ENCODE results near the gene TIMM22. TPM values are rescaled to one million over a fixed set of nuclear protein-coding genes. Genes with fewer than 3 reads are reported as not detected.

Gene TIMM22
- total and polyA plus RNA-seq, 2 of the 4 experiments (the other 2 are of a cell fraction), result 12.7 to 12.9 TPM

DNA sequence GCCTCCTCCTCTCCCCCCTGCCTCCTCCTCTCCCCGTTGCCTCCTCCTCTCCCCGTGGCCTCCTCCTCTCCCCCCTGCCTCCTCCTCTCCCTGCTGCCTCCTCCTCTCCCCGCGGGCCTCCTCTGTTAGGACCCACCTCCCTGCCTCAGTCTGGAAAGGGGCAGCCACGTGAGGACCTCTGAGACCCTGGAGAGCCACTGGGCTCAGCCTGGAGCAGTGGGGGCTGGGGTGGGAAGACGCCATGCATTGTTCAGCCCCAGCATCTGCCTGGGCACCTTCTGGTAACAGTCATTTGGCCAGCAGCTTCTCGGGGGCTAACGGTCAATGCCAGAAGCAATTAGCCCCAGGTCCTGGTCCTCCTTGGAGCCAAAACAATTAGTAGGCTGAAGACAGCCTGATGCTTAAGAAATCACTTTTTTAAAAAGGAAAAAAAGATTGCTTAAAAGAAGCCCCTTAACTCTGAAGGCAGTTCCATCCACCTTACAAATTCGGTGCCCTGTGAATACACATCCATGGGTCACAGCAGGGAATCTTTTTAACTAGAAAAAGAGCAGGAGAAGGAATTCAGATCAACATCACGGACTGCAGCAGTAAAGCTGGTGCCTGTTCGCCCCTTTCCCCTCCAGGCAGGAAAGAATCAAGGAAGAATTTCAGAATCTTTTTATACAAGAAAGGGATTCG is 47.2 kb upstream of the TIMM22 start:
- peaks cover 11% of the 10 kb centered on the region for H3K36me3 ChIP-seq (ENCODE audit: control insufficient read depth, insufficient read depth, low read length)
- no CpG with 5 or more reads among the region's 12 CpGs for WGBS, 2 experiments (ENCODE audit: extremely low coverage in 2 of 2, insufficient read length in 1 of 2)
- peak overlapping the region; percentile 8 for H2BK5ac ChIP-seq (ENCODE audit: low read depth, low read length, poor library complexity, severe bottlenecking)
- H3K9ac ChIP-seq (ENCODE audit: low read depth, low read length), result peak overlapping the region; percentile 49
- DNase-seq, result no peak
- peak overlapping the region; percentile 89 for H3K4ac ChIP-seq (ENCODE audit: low read depth, low read length)
- intact Hi-C loops (cut with micrococcal nuclease), result no loop called here
- peak overlapping the region; percentile 48 for H2AFZ ChIP-seq (replicated peaks; ENCODE audit: low read length, poor library complexity)
- peaks cover 22% of the 10 kb centered on the region for H3K4me1 ChIP-seq (ENCODE audit: control insufficient read depth, insufficient read depth, low read length)
- H3K27me3 ChIP-seq (ENCODE audit: control insufficient read depth, insufficient read depth, low read length), result no peaks in the 10 kb centered on the region
- peak overlapping the region; percentile 80 for H3K14ac ChIP-seq (replicated peaks; ENCODE audit: low read depth, low read length)
- peak overlapping the region; percentile 81 for H2AK5ac ChIP-seq (ENCODE audit: low read depth, low read length)
- H3K79me1 ChIP-seq (ENCODE audit: low read depth in 1 of 2, low read length in 2 of 2), result peaks cover 19 to 57% of the 10 kb centered on the region in 2 experiments
- H4K91ac ChIP-seq (ENCODE audit: insufficient read depth, low read depth, low read length), result peak overlapping the region; percentile 88
- dilution Hi-C loops (cut with HindIII; ENCODE audit: low sequenced_read_pairs, unreplicated experiment), result no loop called here
- no TSS peak for BruUV-seq (replicated peaks)
- H3K27ac ChIP-seq (ENCODE audit: insufficient read depth, low read length), result peak overlapping the region; percentile 43
- TF ChIP-seq ELK1 (IDR thresholded peaks at IDR 0.05; ENCODE audit: borderline replicate concordance, low read depth, low read length) (no peak), MAFK (IDR thresholded peaks at IDR 0.05; ENCODE audit: low read depth, low read length) (no peak), SMC3 (IDR thresholded peaks at IDR 0.05; ENCODE audit: low read depth, low read length) (no peak), USF2 (IDR thresholded peaks at IDR 0.05; ENCODE audit: low read depth, low read length) (no peak), RFX5 (IDR thresholded peaks at IDR 0.05; ENCODE audit: low read depth, low read length) (no peak), MAZ (IDR thresholded peaks at IDR 0.05; ENCODE audit: borderline replicate concordance, low read depth, low read length) (no peak), RAD21 (IDR thresholded peaks at IDR 0.05; ENCODE audit: low read length) (no peak), MXI1 (IDR thresholded peaks at IDR 0.05; ENCODE audit: borderline replicate concordance, low read depth, low read length) (no peak), POLR2A (IDR thresholded peaks at IDR 0.05; ENCODE audit: low read depth, low read length) (no peak), BHLHE40 (IDR thresholded peaks at IDR 0.05; ENCODE audit: low read depth, low read length) (no peak), RCOR1 (IDR thresholded peaks at IDR 0.05; ENCODE audit: insufficient replicate concordance, low read length) (no peak), CTCF (conservative IDR thresholded peaks at IDR 0.05; ENCODE audit: low read depth, low read length) (no peak), CEBPB (IDR thresholded peaks at IDR 0.05; ENCODE audit: low read depth, low read length) (no peak), FOS (IDR thresholded peaks at IDR 0.05; ENCODE audit: low read depth, low read length) (no peak), NFE2L2 (IDR thresholded peaks at IDR 0.05; ENCODE audit: low read depth, low read length) (no peak), CHD1 (IDR thresholded peaks at IDR 0.05; ENCODE audit: low read depth, low read length) (no peak)
- H2BK15ac ChIP-seq (ENCODE audit: low read depth, low read length), result peak overlapping the region; percentile 75; the same call in 2 of the 3 replicates
- H3K18ac ChIP-seq (ENCODE audit: low read depth, low read length), result peak overlapping the region; percentile 88
- peak overlapping the region; percentile 86; the same call in 1 of the 2 replicates for H3K23ac ChIP-seq (ENCODE audit: low read depth, low read length)
- peak overlapping the region; percentile 71 to 76 for H4K8ac ChIP-seq (ENCODE audit: low read depth in 2 of 2, low read length in 2 of 2)
- peak overlapping the region; percentile 84 for H4K5ac ChIP-seq (ENCODE audit: low read depth, low read length)
- CTCF ChIA-PET, result no interaction called here
- no peak overlapping the region for H3K4me3 ChIP-seq (ENCODE audit: insufficient read depth, low read depth, low read length)
- H3K9me1 ChIP-seq (ENCODE audit: insufficient read depth, low read length), result peaks cover 15% of the 10 kb centered on the region
- ATAC-seq (ENCODE audit: low read depth), result no peak
- H3K4me2 ChIP-seq (ENCODE audit: low read depth, low read length), result no peak overlapping the region
- POLR2A ChIA-PET (ENCODE audit: unreplicated experiment), result no interaction called here
- H2BK20ac ChIP-seq (ENCODE audit: low read depth, low read length), result peak overlapping the region; percentile 68
- H2AK9ac ChIP-seq (replicated peaks; ENCODE audit: low read depth, low read length, poor library complexity), result no peak overlapping the region
- H2BK120ac ChIP-seq (ENCODE audit: low read depth, low read length), result peak overlapping the region; percentile 73
- H3K9me3 ChIP-seq (ENCODE audit: control insufficient read depth, insufficient read depth, low read length), result no peaks in the 10 kb centered on the region
- peaks cover 31% of the 10 kb centered on the region for H4K20me1 ChIP-seq (ENCODE audit: insufficient read depth, low read length)
- no peak overlapping the region for H3K56ac ChIP-seq (ENCODE audit: extremely low read depth, insufficient read depth, low read length)
- in situ Hi-C loops (cut with MboI; ENCODE audit: low sequenced_read_pairs), result no loop called here
